ENCODE results near the gene VASH1.
"Not testable (repeated sequence)": the region's sequence is repeated elsewhere in the genome, so short reads cannot be mapped to it uniquely, and the experiment has no call there.

Gene VASH1

DNA sequence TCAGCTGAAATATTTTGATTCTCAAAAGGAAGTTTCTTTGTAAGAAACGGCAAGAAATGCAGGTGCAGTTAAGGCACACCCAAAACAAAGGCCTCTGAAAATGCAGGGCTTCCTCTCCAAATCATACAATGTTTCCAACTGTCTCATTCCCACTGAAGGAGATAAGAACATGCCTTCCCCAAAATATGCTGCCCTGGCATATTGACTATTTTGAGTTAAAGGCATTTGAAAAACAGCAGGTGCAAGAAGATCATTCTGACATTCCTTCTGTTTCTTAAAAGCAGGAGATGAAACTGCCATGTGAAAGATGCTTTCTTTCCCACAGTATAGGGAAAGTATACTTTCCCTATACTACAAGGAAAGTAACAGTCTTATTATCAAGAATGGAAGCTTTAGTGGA, 33.4 kb upstream of the VASH1 start:
- no peaks in the 10 kb centered on the region for H3K9me3 ChIP-seq (ENCODE audit: insufficient read depth, low read length)
- no peak overlapping the region for H3K9ac ChIP-seq (ENCODE audit: insufficient read length, low read depth)
- no peaks in the 10 kb centered on the region for H3K36me3 ChIP-seq (ENCODE audit: insufficient read depth, insufficient read length, low read length)
- DNase-seq (ENCODE audit: low read depth, low spot score) = no peak
- H3K4me1 ChIP-seq (ENCODE audit: insufficient read depth, insufficient read length) = no peaks in the 10 kb centered on the region
- no peaks in the 10 kb centered on the region for H3K27me3 ChIP-seq (ENCODE audit: insufficient read depth, insufficient read length)
- TF ChIP-seq YY1 (IDR thresholded peaks at IDR 0.05; ENCODE audit: insufficient read depth, insufficient read length) = no peak
- no peak for TF ChIP-seq ZNF274 (IDR thresholded peaks at IDR 0.05; ENCODE audit: low read depth, low read length)
- no peak for TF ChIP-seq SUZ12 (IDR thresholded peaks at IDR 0.05; ENCODE audit: extremely low read depth, insufficient read depth, insufficient read length)
- no peak overlapping the region for H3K4me3 ChIP-seq (ENCODE audit: insufficient read length, low read depth)

GRCh38 chr14:76729258-76729657, 32.0 kb upstream of the VASH1 start:
- DNase-seq (ENCODE audit: low read depth, low spot score) = no peak
- H3K27me3 ChIP-seq (ENCODE audit: insufficient read depth, insufficient read length) = no peaks in the 10 kb centered on the region

DNA sequence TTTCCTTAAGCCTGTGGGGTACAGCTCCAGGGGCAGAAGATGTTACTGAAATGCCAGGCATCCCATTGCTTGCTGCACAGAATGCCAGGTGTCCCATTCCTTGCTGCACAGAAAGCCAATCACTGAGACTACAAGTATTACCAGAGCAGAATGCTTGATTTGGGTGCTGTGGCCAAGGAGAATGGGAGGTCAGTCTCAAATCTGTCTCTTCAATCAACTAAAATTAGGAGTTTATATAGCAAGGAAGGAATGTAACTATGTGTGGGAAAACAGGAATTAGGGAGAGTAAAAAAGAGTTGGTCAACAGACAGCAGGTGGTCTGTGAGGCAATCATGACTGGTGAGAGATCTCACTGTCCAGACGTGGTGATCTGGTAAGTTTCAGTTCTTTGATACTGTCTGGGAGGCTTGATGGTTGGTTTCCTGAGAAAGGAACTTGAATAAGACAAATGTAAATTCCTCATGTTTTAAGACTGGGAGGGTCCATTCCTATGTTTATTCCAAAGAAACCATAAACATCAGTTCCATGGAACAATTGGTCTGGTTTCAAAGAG, 31.2 kb upstream of the VASH1 start:
- no peak for DNase-seq (ENCODE audit: low read depth, low spot score)
- H3K9ac ChIP-seq (ENCODE audit: insufficient read length, low read depth) = no peak overlapping the region
- no peaks in the 10 kb centered on the region for H3K4me1 ChIP-seq (ENCODE audit: insufficient read depth, insufficient read length)
- H3K4me3 ChIP-seq (ENCODE audit: insufficient read length, low read depth) = no peak overlapping the region
- H3K9me3 ChIP-seq (ENCODE audit: insufficient read depth, low read length) = no peaks in the 10 kb centered on the region
- H3K27me3 ChIP-seq (ENCODE audit: insufficient read depth, insufficient read length) = no peaks in the 10 kb centered on the region
- no peaks in the 10 kb centered on the region for H3K36me3 ChIP-seq (ENCODE audit: insufficient read depth, insufficient read length, low read length)
- TF ChIP-seq YY1 (IDR thresholded peaks at IDR 0.05; ENCODE audit: insufficient read depth, insufficient read length) (no peak), ZNF274 (IDR thresholded peaks at IDR 0.05; ENCODE audit: low read depth, low read length) (no peak), SUZ12 (IDR thresholded peaks at IDR 0.05; ENCODE audit: extremely low read depth, insufficient read depth, insufficient read length) (no peak)

More at GRCh38 chr14:76729258-76729657, 32.0 kb upstream of the VASH1 start:
- no peaks in the 10 kb centered on the region for H3K36me3 ChIP-seq (ENCODE audit: insufficient read depth, insufficient read length, low read length)
- no peaks in the 10 kb centered on the region for H3K4me1 ChIP-seq (ENCODE audit: insufficient read depth, insufficient read length)
- H3K9me3 ChIP-seq (ENCODE audit: insufficient read depth, low read length) = no peaks in the 10 kb centered on the region
- TF ChIP-seq ZNF274 (IDR thresholded peaks at IDR 0.05; ENCODE audit: low read depth, low read length) (no peak), SUZ12 (IDR thresholded peaks at IDR 0.05; ENCODE audit: extremely low read depth, insufficient read depth, insufficient read length) (no peak), YY1 (IDR thresholded peaks at IDR 0.05; ENCODE audit: insufficient read depth, insufficient read length) (no peak)
- H3K9ac ChIP-seq (ENCODE audit: insufficient read length, low read depth) = no peak overlapping the region
- no peak overlapping the region for H3K4me3 ChIP-seq (ENCODE audit: insufficient read length, low read depth)

- not testable (repeated sequence) for H3K36me3 ChIP-seq (ENCODE audit: insufficient read depth, insufficient read length, low read length); DNase-seq (ENCODE audit: low read depth, low spot score); H3K27me3 ChIP-seq (ENCODE audit: insufficient read depth, insufficient read length); H3K9ac ChIP-seq (ENCODE audit: insufficient read length, low read depth); H3K4me3 ChIP-seq (ENCODE audit: insufficient read length, low read depth); H3K9me3 ChIP-seq (ENCODE audit: insufficient read depth, low read length); H3K4me1 ChIP-seq (ENCODE audit: insufficient read depth, insufficient read length)
These were observed 26.8 kb upstream of the VASH1 start for GRCh38 chr14:76734501-76734900.

- H3K9ac ChIP-seq (ENCODE audit: insufficient read length, low read depth) = no peak overlapping the region
- H3K4me1 ChIP-seq (ENCODE audit: insufficient read depth, insufficient read length) = no peaks in the 10 kb centered on the region
- TF ChIP-seq SUZ12 (IDR thresholded peaks at IDR 0.05; ENCODE audit: extremely low read depth, insufficient read depth, insufficient read length) (no peak), ZNF274 (IDR thresholded peaks at IDR 0.05; ENCODE audit: low read depth, low read length) (no peak), YY1 (IDR thresholded peaks at IDR 0.05; ENCODE audit: insufficient read depth, insufficient read length) (no peak)
- DNase-seq (ENCODE audit: low read depth, low spot score) = no peak
- no peaks in the 10 kb centered on the region for H3K27me3 ChIP-seq (ENCODE audit: insufficient read depth, insufficient read length)
- H3K9me3 ChIP-seq (ENCODE audit: insufficient read depth, low read length) = no peaks in the 10 kb centered on the region; the same call in 1 of the 2 replicates
- no peak overlapping the region for H3K4me3 ChIP-seq (ENCODE audit: insufficient read length, low read depth)
- H3K36me3 ChIP-seq (ENCODE audit: insufficient read depth, insufficient read length, low read length) = no peaks in the 10 kb centered on the region
These were observed 24.8 kb upstream of the VASH1 start for GRCh38 chr14:76736514-76736913.

- H3K36me3 ChIP-seq (ENCODE audit: insufficient read depth, insufficient read length, low read length) = no peaks in the 10 kb centered on the region
- H3K4me1 ChIP-seq (ENCODE audit: insufficient read depth, insufficient read length) = no peaks in the 10 kb centered on the region
- H3K4me3 ChIP-seq (ENCODE audit: insufficient read length, low read depth) = no peak overlapping the region
- no peaks in the 10 kb centered on the region for H3K27me3 ChIP-seq (ENCODE audit: insufficient read depth, insufficient read length)
- H3K9ac ChIP-seq (ENCODE audit: insufficient read length, low read depth) = no peak overlapping the region
- DNase-seq (ENCODE audit: low read depth, low spot score) = no peak
- TF ChIP-seq SUZ12 (IDR thresholded peaks at IDR 0.05; ENCODE audit: extremely low read depth, insufficient read depth, insufficient read length) (no peak), YY1 (IDR thresholded peaks at IDR 0.05; ENCODE audit: insufficient read depth, insufficient read length) (no peak)
- peaks cover 8% of the 10 kb centered on the region for H3K9me3 ChIP-seq (ENCODE audit: insufficient read depth, low read length)
These were observed 20.2 kb upstream of the VASH1 start for GRCh38 chr14:76741074-76741473.

DNA sequence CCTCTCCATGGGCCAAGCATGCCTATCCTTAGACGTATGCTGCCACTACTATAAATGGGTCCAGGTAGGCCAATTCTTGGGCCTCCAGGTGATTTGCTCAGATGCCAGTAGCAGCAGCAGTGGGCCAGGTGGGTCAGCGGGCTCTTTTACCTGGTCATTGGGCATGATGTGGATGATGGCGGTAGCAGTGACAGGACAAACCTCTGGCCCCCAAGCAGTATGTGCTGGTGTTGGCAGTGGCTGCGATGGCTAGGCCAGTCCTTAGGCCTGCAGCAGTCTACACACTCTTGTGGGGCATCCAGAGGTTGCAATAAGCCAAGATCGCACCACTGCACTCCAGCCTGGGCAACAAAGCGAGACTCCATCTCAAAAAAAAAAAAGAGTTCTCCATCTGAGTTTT, 19.1 kb upstream of the VASH1 start:
- no peak for DNase-seq (ENCODE audit: low read depth, low spot score)
- TF ChIP-seq SUZ12 (IDR thresholded peaks at IDR 0.05; ENCODE audit: extremely low read depth, insufficient read depth, insufficient read length) (no peak), YY1 (IDR thresholded peaks at IDR 0.05; ENCODE audit: insufficient read depth, insufficient read length) (no peak), ZNF274 (IDR thresholded peaks at IDR 0.05; ENCODE audit: low read depth, low read length) (no peak)

GRCh38 chr14:76742966-76743365, 18.3 kb upstream of the VASH1 start:
- DNase-seq (ENCODE audit: low read depth, low spot score) = no peak
- Histone ChIP-seq H3K4me1 (ENCODE audit: insufficient read depth, insufficient read length) (no peaks in the 10 kb centered on the region), H3K36me3 (ENCODE audit: insufficient read depth, insufficient read length, low read length) (no peaks in the 10 kb centered on the region), H3K9ac (ENCODE audit: insufficient read length, low read depth) (no peak overlapping the region), H3K9me3 (ENCODE audit: insufficient read depth, low read length) (peaks cover 8% of the 10 kb centered on the region; the same call in 1 of the 2 replicates), H3K27me3 (ENCODE audit: insufficient read depth, insufficient read length) (no peaks in the 10 kb centered on the region), H3K4me3 (ENCODE audit: insufficient read length, low read depth) (no peak overlapping the region)
- TF ChIP-seq YY1 (IDR thresholded peaks at IDR 0.05; ENCODE audit: insufficient read depth, insufficient read length) (no peak), ZNF274 (IDR thresholded peaks at IDR 0.05; ENCODE audit: low read depth, low read length) (no peak), SUZ12 (IDR thresholded peaks at IDR 0.05; ENCODE audit: extremely low read depth, insufficient read depth, insufficient read length) (no peak)

More for the DNA sequence above, 19.1 kb upstream of the VASH1 start:
- H3K9me3 ChIP-seq (ENCODE audit: insufficient read depth, low read length) = peaks cover 8% of the 10 kb centered on the region; the same call in 1 of the 2 replicates
- H3K4me3 ChIP-seq (ENCODE audit: insufficient read length, low read depth) = no peak overlapping the region
- no peak overlapping the region for H3K9ac ChIP-seq (ENCODE audit: insufficient read length, low read depth)
- no peaks in the 10 kb centered on the region for H3K4me1 ChIP-seq (ENCODE audit: insufficient read depth, insufficient read length)
- H3K27me3 ChIP-seq (ENCODE audit: insufficient read depth, insufficient read length) = no peaks in the 10 kb centered on the region
- H3K36me3 ChIP-seq (ENCODE audit: insufficient read depth, insufficient read length, low read length) = no peaks in the 10 kb centered on the region
